Caki2 (cell line): ENCODE measurements around the gene DCAF8. TPM values are rescaled to one million over a fixed set of nuclear protein-coding genes. Genes with fewer than 3 reads are reported as not detected.

Source experiments
- total RNA-seq: library from RNA; depleted of rRNA; stranded (reverse); fragments of >200 nt; shearing (Covaris generic); gene quantifications from 2 replicates; pipeline ENCODE4 v1.2.3, GENCODE V29; 2014; ENCODE audit warnings: low replicate concordance; rRNA removed

The DCAF8 gene
- total RNA-seq, 1 experiment from 2014 or later: 21.2 TPM

Other genes starting within 250 kb of the DCAF8 start
- gene PIGM, start 230.6 kb downstream of the DCAF8 start, total RNA-seq: 1.8 and 1.9 TPM in 2 replicates
- gene KCNJ10, start 192.4 kb downstream of the DCAF8 start, total RNA-seq: not detected in 2 replicates
- not detected in 2 replicates for gene KCNJ9, start 181.0 kb downstream of the DCAF8 start, total RNA-seq
- gene IGSF8, start 163.9 kb downstream of the DCAF8 start, total RNA-seq: 52.6 and 56.2 TPM in 2 replicates
- gene ATP1A2, start 146.8 kb downstream of the DCAF8 start, total RNA-seq: not detected in 2 replicates
- not detected in 2 replicates for gene ATP1A4, start 110.9 kb downstream of the DCAF8 start, total RNA-seq
- gene CASQ1, start 72.0 kb downstream of the DCAF8 start, total RNA-seq: not detected in 2 replicates
- 97.4 and 114 TPM in 2 replicates for gene PEA15, start 57.2 kb downstream of the DCAF8 start, total RNA-seq
- 42.1 and 44.9 TPM in 2 replicates for gene PEX19, start 22.6 kb upstream of the DCAF8 start, total RNA-seq
- 80.5 and 84.9 TPM in 2 replicates for gene COPA, start 80.7 kb upstream of the DCAF8 start, total RNA-seq
- 47.8 and 48.8 TPM in 2 replicates for gene NCSTN, start 80.8 kb upstream of the DCAF8 start, total RNA-seq
- not detected in 2 replicates for gene NHLH1, start 104.5 kb upstream of the DCAF8 start, total RNA-seq
- gene VANGL2, start 138.0 kb upstream of the DCAF8 start, total RNA-seq: not detected in 2 replicates